ENCODE results near the gene GMPR2.
A peak's percentile ranks its signal among the peaks of the same experiment; 100 is the strongest.

The GMPR2 gene

DNA sequence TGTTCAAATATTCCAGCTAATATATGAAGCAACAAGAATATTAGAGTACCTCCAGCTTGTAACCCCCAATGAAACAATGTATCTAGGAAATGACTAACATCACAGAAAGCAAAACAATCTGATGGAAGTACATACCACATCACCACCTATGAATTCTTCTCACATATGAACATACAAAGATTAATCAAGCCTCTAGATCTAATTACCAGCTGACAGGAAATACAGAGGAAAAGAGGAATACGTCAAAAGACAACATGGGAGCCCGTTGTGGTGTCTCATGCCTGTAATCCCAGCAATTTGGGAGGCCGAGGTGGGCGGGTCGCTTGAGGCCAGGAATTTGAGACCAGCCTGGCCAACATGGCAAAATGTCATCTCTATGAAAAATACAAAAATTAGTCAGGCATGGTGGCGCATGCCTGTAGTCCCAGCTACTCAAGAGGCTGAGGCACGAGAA lies 8.1 kb upstream of the GMPR2 start:
- DNase-seq (ENCODE audit: insufficient read length, low spot score) (no peak), FAIRE-seq (no peak)
- no peak for TF ChIP-seq POLR2A (IDR thresholded peaks at IDR 0.05; ENCODE audit: low read depth, low read length)
- no peak for TF ChIP-seq POU2F2 (IDR thresholded peaks at IDR 0.05; ENCODE audit: low read depth, low read length)
- no peak for TF ChIP-seq POLR2AphosphoS5 (IDR thresholded peaks at IDR 0.05; ENCODE audit: low read depth, low read length)
- TF ChIP-seq PAX5 (IDR thresholded peaks at IDR 0.05; ENCODE audit: insufficient read depth, low read length, severe bottlenecking), result no peak

GRCh38 chr14:24226473-24226872 lies 6.3 kb upstream of the GMPR2 start:
- DNase-seq (ENCODE audit: insufficient read length, low spot score) (no peak), FAIRE-seq (no peak)
- no peak for TF ChIP-seq POU2F2 (IDR thresholded peaks at IDR 0.05; ENCODE audit: low read depth, low read length)
- TF ChIP-seq TAF1 (IDR thresholded peaks at IDR 0.05; ENCODE audit: low read depth, low read length), result no peak
- TF ChIP-seq SPI1 (IDR thresholded peaks at IDR 0.05; ENCODE audit: low read depth, low read length), result no peak
- TF ChIP-seq POLR2AphosphoS5 (IDR thresholded peaks at IDR 0.05; ENCODE audit: low read depth, low read length), result no peak
- TF ChIP-seq PAX5 (IDR thresholded peaks at IDR 0.05; ENCODE audit: insufficient read depth, low read length, severe bottlenecking), result no peak
- no peak for TF ChIP-seq POLR2A (IDR thresholded peaks at IDR 0.05; ENCODE audit: low read depth, low read length)

DNA sequence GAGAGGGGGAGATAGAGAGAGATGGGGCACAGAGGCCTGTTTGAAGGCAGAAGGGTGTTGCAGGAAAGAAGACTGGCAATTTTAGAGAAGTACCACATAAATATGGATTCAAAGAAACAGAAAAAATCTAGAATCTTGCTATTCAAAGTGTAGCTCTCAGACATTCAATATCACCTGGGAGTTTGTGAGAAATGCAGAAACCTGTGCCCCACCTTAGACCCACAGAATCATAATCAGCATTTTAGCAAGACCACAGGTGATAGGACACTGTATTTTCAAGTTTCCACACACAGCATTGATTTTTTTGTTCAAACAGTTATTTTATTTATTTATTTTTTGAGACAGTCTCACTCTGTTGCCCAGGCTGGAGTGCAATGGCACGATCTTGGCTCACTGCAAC lies 3.8 kb upstream of the GMPR2 start:
- FAIRE-seq, result no peak
- DNase-seq (ENCODE audit: insufficient read length, low spot score), result no peak
- no peak for TF ChIP-seq TAF1 (IDR thresholded peaks at IDR 0.05; ENCODE audit: low read depth, low read length)
- TF ChIP-seq POLR2AphosphoS5 (IDR thresholded peaks at IDR 0.05; ENCODE audit: low read depth, low read length), result no peak
- no peak for TF ChIP-seq PAX5 (IDR thresholded peaks at IDR 0.05; ENCODE audit: insufficient read depth, low read length, severe bottlenecking)
- no peak for TF ChIP-seq POLR2A (IDR thresholded peaks at IDR 0.05; ENCODE audit: low read depth, low read length)
- TF ChIP-seq SPI1 (IDR thresholded peaks at IDR 0.05; ENCODE audit: low read depth, low read length), result no peak
- TF ChIP-seq POU2F2 (IDR thresholded peaks at IDR 0.05; ENCODE audit: low read depth, low read length), result no peak

GRCh38 chr14:24231263-24232120 lies 1.2 kb upstream of the GMPR2 start:
- FAIRE-seq (no peak), DNase-seq (ENCODE audit: insufficient read length, low spot score) (no peak)
- TF ChIP-seq POLR2AphosphoS5 (IDR thresholded peaks at IDR 0.05; ENCODE audit: low read depth, low read length) (no peak), SPI1 (IDR thresholded peaks at IDR 0.05; ENCODE audit: low read depth, low read length) (no peak), TAF1 (IDR thresholded peaks at IDR 0.05; ENCODE audit: low read depth, low read length) (no peak), PAX5 (IDR thresholded peaks at IDR 0.05; ENCODE audit: insufficient read depth, low read length, severe bottlenecking) (no peak), POU2F2 (IDR thresholded peaks at IDR 0.05; ENCODE audit: low read depth, low read length) (no peak), POLR2A (IDR thresholded peaks at IDR 0.05; ENCODE audit: low read depth, low read length) (no peak)

GRCh38 chr14:24232121-24232644 lies 546 bp upstream of the GMPR2 start, which contains the start of gene NEDD8:
TSS of gene NEDD8 (minus strand) at chr14:24232367. CDS start at chr14:24232267, 100 bp downstream.
- FAIRE-seq (peak; percentile 80), DNase-seq (ENCODE audit: insufficient read length, low spot score) (peak; percentile 71)
- TF ChIP-seq POU2F2 (IDR thresholded peaks at IDR 0.05; ENCODE audit: low read depth, low read length) (no peak), SPI1 (IDR thresholded peaks at IDR 0.05; ENCODE audit: low read depth, low read length) (no peak), POLR2AphosphoS5 (IDR thresholded peaks at IDR 0.05; ENCODE audit: low read depth, low read length) (peak; percentile 25; the same call in 1 of the 2 replicates), POLR2A (IDR thresholded peaks at IDR 0.05; ENCODE audit: low read depth, low read length) (0 out of 2 replicates have a peak, but pooled peaks have one; percentile 18)

- TF ChIP-seq TAF1 (IDR thresholded peaks at IDR 0.05; ENCODE audit: low read depth, low read length) (no peak), POLR2AphosphoS5 (IDR thresholded peaks at IDR 0.05; ENCODE audit: low read depth, low read length) (no peak), POU2F2 (IDR thresholded peaks at IDR 0.05; ENCODE audit: low read depth, low read length) (no peak), POLR2A (IDR thresholded peaks at IDR 0.05; ENCODE audit: low read depth, low read length) (no peak), PAX5 (IDR thresholded peaks at IDR 0.05; ENCODE audit: insufficient read depth, low read length, severe bottlenecking) (no peak), SPI1 (IDR thresholded peaks at IDR 0.05; ENCODE audit: low read depth, low read length) (no peak)
- no peak for DNase-seq (ENCODE audit: insufficient read length, low spot score)
- FAIRE-seq, result peak; percentile 16
Observed at GRCh38 chr14:24233538-24233866, 773 bp downstream of the GMPR2 start.

- DNase-seq (ENCODE audit: insufficient read length, low spot score), result no peak
- TF ChIP-seq POLR2A (IDR thresholded peaks at IDR 0.05; ENCODE audit: low read depth, low read length), result no peak
- no peak for TF ChIP-seq POLR2AphosphoS5 (IDR thresholded peaks at IDR 0.05; ENCODE audit: low read depth, low read length)
- no peak for TF ChIP-seq POU2F2 (IDR thresholded peaks at IDR 0.05; ENCODE audit: low read depth, low read length)
- no peak for TF ChIP-seq SPI1 (IDR thresholded peaks at IDR 0.05; ENCODE audit: low read depth, low read length)
- TF ChIP-seq TAF1 (IDR thresholded peaks at IDR 0.05; ENCODE audit: low read depth, low read length), result no peak
- no peak for TF ChIP-seq PAX5 (IDR thresholded peaks at IDR 0.05; ENCODE audit: insufficient read depth, low read length, severe bottlenecking)
- no peak for FAIRE-seq
Observed at GRCh38 chr14:24234095-24235005, 1.6 kb downstream of the GMPR2 start.

DNA sequence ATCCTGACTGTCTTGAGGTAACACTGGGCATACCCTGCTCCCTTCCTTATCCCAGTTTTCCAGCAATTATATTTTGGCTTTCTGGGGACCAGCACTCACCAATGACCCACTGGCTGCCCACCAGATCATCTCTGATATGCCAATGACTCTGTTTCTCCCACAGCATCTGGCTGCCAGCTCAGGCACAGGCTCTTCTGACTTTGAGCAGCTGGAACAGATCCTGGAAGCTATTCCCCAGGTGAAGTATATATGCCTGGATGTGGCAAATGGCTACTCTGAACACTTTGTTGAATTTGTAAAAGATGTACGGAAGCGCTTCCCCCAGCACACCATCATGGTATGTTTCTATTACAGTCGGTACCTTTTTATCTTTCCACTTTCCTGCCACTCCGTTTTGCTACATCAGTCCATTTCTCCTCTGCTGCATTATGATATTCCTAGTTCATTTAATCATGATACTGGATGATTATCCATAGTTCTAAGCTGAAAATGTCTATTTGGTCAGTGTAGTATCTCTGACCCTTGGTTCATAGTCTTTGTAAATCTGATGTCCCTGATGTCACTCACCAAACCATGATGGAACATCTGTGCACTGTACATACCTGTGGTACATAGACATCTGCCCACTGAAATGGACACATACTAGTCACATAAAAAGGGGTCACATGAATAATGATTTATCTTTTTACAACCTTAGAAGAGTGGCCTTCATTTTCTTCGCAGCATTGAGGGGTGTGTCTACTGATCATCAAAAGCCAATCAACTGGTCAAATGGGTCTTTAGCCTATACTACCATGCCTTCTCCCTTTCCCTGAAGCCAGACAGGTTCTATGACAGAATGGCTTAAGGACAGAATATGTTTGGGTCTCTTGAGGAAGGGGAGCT lies 3.3 kb downstream of the GMPR2 start:
- no peak for DNase-seq (ENCODE audit: insufficient read length, low spot score)
- TF ChIP-seq TAF1 (IDR thresholded peaks at IDR 0.05; ENCODE audit: low read depth, low read length), result no peak
- TF ChIP-seq POLR2A (IDR thresholded peaks at IDR 0.05; ENCODE audit: low read depth, low read length), result no peak
- no peak for TF ChIP-seq POU2F2 (IDR thresholded peaks at IDR 0.05; ENCODE audit: low read depth, low read length)
- no peak for TF ChIP-seq PAX5 (IDR thresholded peaks at IDR 0.05; ENCODE audit: insufficient read depth, low read length, severe bottlenecking)
- no peak; the same call in 1 of the 2 replicates for TF ChIP-seq POLR2AphosphoS5 (IDR thresholded peaks at IDR 0.05; ENCODE audit: low read depth, low read length)
- TF ChIP-seq SPI1 (IDR thresholded peaks at IDR 0.05; ENCODE audit: low read depth, low read length), result no peak
- no peak for FAIRE-seq

Data from GM12891 (cell line).